ENCODE results near the gene GNG13.
"Not testable (repeated sequence)": the region's sequence is repeated elsewhere in the genome, so short reads cannot be mapped to it uniquely, and the experiment has no call there.

Gene GNG13

GRCh38 chr16:828891-829290 is 28.4 kb upstream of the GNG13 start:
- no peak overlapping the region for H3K27ac ChIP-seq (ENCODE audit: low read depth, low read length)

DNA sequence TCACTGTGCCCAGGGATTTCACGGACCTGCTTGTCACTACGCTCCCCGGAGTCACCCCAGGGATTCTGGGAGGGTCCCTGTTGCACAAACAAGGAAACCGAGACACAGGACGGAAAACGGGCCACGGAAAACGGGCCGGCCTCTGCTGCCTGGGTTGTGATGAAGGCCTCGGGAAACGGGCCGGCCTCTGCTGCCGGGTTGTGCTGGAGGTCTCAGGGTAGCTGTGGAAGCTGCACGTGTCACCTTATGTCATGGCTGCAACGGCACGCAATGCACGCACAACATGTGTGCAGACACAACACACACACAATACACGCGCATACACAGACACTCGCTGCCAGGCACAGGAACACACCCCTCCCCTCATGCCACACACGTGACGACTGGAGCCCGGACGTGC is 27.0 kb upstream of the GNG13 start:
- Histone ChIP-seq H3K9ac (ENCODE audit: low read length) (no peak overlapping the region), H3K27ac (ENCODE audit: low read depth, low read length) (no peak overlapping the region), H3K27me3 (ENCODE audit: control insufficient read depth, insufficient read depth, low read length) (peaks cover 3% of the 10 kb centered on the region), H3K4me3 (ENCODE audit: low read length) (no peak overlapping the region), H3K36me3 (ENCODE audit: control insufficient read depth, insufficient read depth, low read length) (no peaks in the 10 kb centered on the region), H3K4me1 (ENCODE audit: control insufficient read depth, insufficient read depth, low read length) (no peaks in the 10 kb centered on the region)

More at GRCh38 chr16:828891-829290, 28.4 kb upstream of the GNG13 start:
- peaks cover 3% of the 10 kb centered on the region for H3K27me3 ChIP-seq (ENCODE audit: control insufficient read depth, insufficient read depth, low read length)
- no peak overlapping the region for H3K9ac ChIP-seq (ENCODE audit: low read length)
- no peaks in the 10 kb centered on the region for H3K36me3 ChIP-seq (ENCODE audit: control insufficient read depth, insufficient read depth, low read length)
- no peaks in the 10 kb centered on the region for H3K4me1 ChIP-seq (ENCODE audit: control insufficient read depth, insufficient read depth, low read length)
- no peak overlapping the region for H3K4me3 ChIP-seq (ENCODE audit: low read length)

GRCh38 chr16:825341-826061 is 25.0 kb upstream of the GNG13 start:
- Histone ChIP-seq H3K4me3 (ENCODE audit: low read length) (no peak overlapping the region), H3K27ac (ENCODE audit: low read depth, low read length) (no peak overlapping the region), H3K9ac (ENCODE audit: low read length) (no peak overlapping the region), H3K4me1 (ENCODE audit: control insufficient read depth, insufficient read depth, low read length) (no peaks in the 10 kb centered on the region), H3K36me3 (ENCODE audit: control insufficient read depth, insufficient read depth, low read length) (no peaks in the 10 kb centered on the region), H3K27me3 (ENCODE audit: control insufficient read depth, insufficient read depth, low read length) (peaks cover 3% of the 10 kb centered on the region)

DNA sequence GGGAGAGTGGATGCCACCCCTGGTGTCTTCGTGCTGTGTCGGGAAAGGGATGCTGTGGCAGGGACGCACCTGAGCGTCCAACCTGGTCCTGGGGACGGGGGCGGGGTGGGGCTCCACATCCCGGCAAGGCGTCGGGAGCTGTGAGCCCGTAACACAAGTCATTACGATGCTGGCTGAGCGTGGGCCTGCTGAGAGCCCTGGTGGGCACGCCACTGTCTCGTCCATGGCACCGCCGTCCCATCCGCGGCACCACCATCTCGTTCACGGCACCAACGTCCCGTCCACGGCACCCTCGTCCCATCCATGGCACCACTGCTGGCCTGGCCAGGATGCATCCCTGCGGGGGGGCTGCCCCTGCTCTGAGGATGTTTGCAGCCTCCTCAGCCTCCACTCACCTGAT is 24.1 kb upstream of the GNG13 start:
- no peaks in the 10 kb centered on the region for H3K4me1 ChIP-seq (ENCODE audit: control insufficient read depth, insufficient read depth, low read length)
- H3K9ac ChIP-seq (ENCODE audit: low read length), result no peak overlapping the region
- no peak overlapping the region for H3K27ac ChIP-seq (ENCODE audit: low read depth, low read length)
- no peak overlapping the region for H3K4me3 ChIP-seq (ENCODE audit: low read length)
- H3K36me3 ChIP-seq (ENCODE audit: control insufficient read depth, insufficient read depth, low read length), result no peaks in the 10 kb centered on the region
- H3K27me3 ChIP-seq (ENCODE audit: control insufficient read depth, insufficient read depth, low read length), result peaks cover 3% of the 10 kb centered on the region

DNA sequence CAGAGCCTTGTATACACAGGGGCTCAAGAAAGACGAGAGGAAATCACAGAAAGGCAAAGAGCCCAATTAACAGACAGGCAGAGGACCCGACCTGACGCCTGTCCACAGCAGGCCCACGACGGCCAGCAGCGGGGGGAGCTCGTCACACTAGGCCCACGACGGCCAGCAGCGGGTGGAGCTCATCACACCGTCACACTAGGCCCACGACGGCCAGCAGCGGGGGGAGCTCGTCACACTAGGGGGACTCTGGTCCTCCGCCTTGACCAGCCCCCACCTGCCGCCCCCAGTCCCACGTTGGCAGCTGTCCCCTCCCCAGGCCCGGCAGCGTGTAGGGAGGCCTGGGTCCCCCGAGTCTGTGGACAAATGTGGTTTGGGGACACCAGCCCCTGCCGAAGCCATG is 23.7 kb upstream of the GNG13 start:
- Histone ChIP-seq H3K4me3 (ENCODE audit: low read length) (no peak overlapping the region), H3K9ac (ENCODE audit: low read length) (no peak overlapping the region), H3K27ac (ENCODE audit: low read depth, low read length) (no peak overlapping the region), H3K4me1 (ENCODE audit: control insufficient read depth, insufficient read depth, low read length) (no peaks in the 10 kb centered on the region), H3K27me3 (ENCODE audit: control insufficient read depth, insufficient read depth, low read length) (peaks cover 3% of the 10 kb centered on the region), H3K36me3 (ENCODE audit: control insufficient read depth, insufficient read depth, low read length) (no peaks in the 10 kb centered on the region)

DNA sequence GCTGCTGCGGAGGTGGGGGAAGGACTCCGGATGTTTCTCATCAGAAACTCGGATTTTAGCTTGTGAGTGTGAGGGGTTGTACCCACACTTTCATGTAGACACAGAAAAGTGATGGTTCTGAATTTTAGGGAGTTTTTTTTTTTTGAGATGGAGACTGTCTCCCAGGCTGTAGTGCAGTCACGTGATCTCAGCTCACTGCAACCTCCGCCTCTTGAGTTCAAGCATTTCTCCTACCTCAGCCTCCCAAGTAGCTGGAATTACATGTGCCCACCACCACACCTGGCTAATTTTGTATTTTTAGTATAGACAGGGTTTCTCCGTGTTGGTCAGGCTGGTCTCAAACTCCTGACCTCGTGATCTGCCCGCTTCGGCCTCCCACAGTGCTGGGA is 22.4 kb upstream of the GNG13 start:
- Histone ChIP-seq H3K9ac (ENCODE audit: low read length) (no peak overlapping the region), H3K36me3 (ENCODE audit: control insufficient read depth, insufficient read depth, low read length) (no peaks in the 10 kb centered on the region), H3K27me3 (ENCODE audit: control insufficient read depth, insufficient read depth, low read length) (peaks cover 3% of the 10 kb centered on the region), H3K27ac (ENCODE audit: low read depth, low read length) (no peak overlapping the region), H3K4me1 (ENCODE audit: control insufficient read depth, insufficient read depth, low read length) (no peaks in the 10 kb centered on the region), H3K4me3 (ENCODE audit: low read length) (no peak overlapping the region)

DNA sequence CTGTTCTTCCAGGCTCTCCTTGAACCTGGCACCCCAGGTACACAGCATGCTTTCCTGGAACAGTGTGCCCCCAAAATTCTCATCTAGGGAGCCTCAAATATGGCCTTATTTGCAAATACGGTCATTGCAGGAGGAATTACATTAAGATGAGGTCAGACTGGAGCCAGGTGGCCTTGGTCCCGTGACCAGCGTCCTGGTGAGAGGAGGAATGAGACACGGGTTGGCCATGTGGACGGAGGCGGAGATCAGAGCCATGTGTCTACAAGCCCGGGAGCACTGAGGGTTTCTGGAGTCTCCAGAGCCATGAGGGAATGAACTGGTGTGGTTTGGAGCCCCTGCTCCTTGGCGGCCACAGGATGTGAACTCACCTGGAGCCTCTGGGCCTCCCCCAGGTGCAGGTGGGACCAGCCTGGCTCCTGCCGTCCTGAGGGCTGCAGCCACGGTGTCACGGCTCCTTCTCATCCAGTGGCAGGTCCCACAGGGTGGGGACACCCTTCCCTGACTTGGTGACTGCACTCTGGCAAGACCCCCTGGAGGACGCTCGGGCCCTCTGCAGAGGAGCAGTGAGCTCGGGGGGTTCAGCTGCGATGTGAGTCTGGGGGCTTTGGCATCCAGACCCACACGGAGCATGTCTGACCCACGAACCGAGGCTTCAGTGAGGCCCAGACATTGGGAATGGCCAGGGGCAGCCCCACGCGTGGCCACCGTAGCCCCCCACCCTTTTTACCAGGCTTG is 21.8 kb upstream of the GNG13 start:
- no peak overlapping the region for H3K9ac ChIP-seq (ENCODE audit: low read length)
- H3K36me3 ChIP-seq (ENCODE audit: control insufficient read depth, insufficient read depth, low read length), result no peaks in the 10 kb centered on the region
- no peak overlapping the region for H3K4me3 ChIP-seq (ENCODE audit: low read length)
- H3K27ac ChIP-seq (ENCODE audit: low read depth, low read length), result no peak overlapping the region
- no peaks in the 10 kb centered on the region for H3K4me1 ChIP-seq (ENCODE audit: control insufficient read depth, insufficient read depth, low read length)
- peaks cover 3% of the 10 kb centered on the region for H3K27me3 ChIP-seq (ENCODE audit: control insufficient read depth, insufficient read depth, low read length)

GRCh38 chr16:821751-822150 is 21.2 kb upstream of the GNG13 start:
- Histone ChIP-seq H3K4me3 (ENCODE audit: low read length) (no peak overlapping the region), H3K27ac (ENCODE audit: low read depth, low read length) (no peak overlapping the region), H3K9ac (ENCODE audit: low read length) (no peak overlapping the region), H3K36me3 (ENCODE audit: control insufficient read depth, insufficient read depth, low read length) (no peaks in the 10 kb centered on the region), H3K27me3 (ENCODE audit: control insufficient read depth, insufficient read depth, low read length) (no peaks in the 10 kb centered on the region), H3K4me1 (ENCODE audit: control insufficient read depth, insufficient read depth, low read length) (no peaks in the 10 kb centered on the region)

DNA sequence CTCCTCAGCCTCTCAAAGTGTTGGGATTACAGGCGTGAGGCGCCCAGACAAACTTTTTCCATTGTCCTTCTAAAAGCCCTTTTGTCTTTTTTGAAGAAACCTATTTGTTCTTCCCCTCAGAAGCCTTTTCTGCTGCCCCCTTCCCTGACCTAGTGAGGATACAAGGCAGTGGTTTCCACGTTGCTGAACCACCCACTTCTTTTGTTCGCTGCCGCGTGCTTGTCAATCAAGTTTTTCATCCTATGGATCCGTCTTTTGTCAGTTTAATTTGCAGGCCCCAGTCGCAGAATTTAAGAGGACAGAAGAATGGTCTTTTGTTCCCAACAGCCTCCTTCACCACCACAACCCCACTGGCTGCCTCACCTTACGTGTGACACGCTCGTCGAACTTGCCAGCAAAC is 20.2 kb upstream of the GNG13 start:
- Histone ChIP-seq H3K4me3 (ENCODE audit: low read length) (no peak overlapping the region), H3K36me3 (ENCODE audit: control insufficient read depth, insufficient read depth, low read length) (no peaks in the 10 kb centered on the region), H3K27me3 (ENCODE audit: control insufficient read depth, insufficient read depth, low read length) (no peaks in the 10 kb centered on the region), H3K4me1 (ENCODE audit: control insufficient read depth, insufficient read depth, low read length) (no peaks in the 10 kb centered on the region), H3K27ac (ENCODE audit: low read depth, low read length) (no peak overlapping the region), H3K9ac (ENCODE audit: low read length) (no peak overlapping the region)

DNA sequence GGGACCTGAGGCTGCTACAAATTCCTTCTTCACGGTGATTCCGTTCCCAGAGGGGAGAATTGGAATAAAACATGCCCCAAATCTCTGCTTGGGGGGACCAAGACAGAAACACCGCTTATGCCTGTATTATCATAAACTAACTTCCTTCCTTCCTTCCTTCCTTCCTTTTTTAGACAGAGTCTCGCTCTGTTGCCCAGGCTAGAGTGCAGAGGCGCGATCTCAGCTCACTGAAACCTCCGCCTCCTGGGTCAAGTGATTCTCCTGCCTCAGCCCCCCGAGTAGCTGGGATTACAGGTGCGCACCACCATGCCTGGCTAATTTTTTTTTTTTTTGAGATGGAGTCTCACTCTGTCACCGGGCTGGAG is 19.5 kb upstream of the GNG13 start:
- H3K27me3 ChIP-seq (ENCODE audit: control insufficient read depth, insufficient read depth, low read length), result not testable (repeated sequence)

GRCh38 chr16:819336-820043 is 19.0 kb upstream of the GNG13 start:
- H3K4me1 ChIP-seq (ENCODE audit: control insufficient read depth, insufficient read depth, low read length), result no peaks in the 10 kb centered on the region
- H3K36me3 ChIP-seq (ENCODE audit: control insufficient read depth, insufficient read depth, low read length), result no peaks in the 10 kb centered on the region
- H3K9ac ChIP-seq (ENCODE audit: low read length), result no peak overlapping the region
- H3K27ac ChIP-seq (ENCODE audit: low read depth, low read length), result no peak overlapping the region
- no peak overlapping the region for H3K4me3 ChIP-seq (ENCODE audit: low read length)
- no peaks in the 10 kb centered on the region for H3K27me3 ChIP-seq (ENCODE audit: control insufficient read depth, insufficient read depth, low read length)

More for the DNA sequence above, 19.5 kb upstream of the GNG13 start:
- not testable (repeated sequence) for H3K9ac ChIP-seq (ENCODE audit: low read length); H3K4me1 ChIP-seq (ENCODE audit: control insufficient read depth, insufficient read depth, low read length); H3K4me3 ChIP-seq (ENCODE audit: low read length); H3K27ac ChIP-seq (ENCODE audit: low read depth, low read length); H3K36me3 ChIP-seq (ENCODE audit: control insufficient read depth, insufficient read depth, low read length)

GRCh38 chr16:818592-818991 is 18.1 kb upstream of the GNG13 start:
- no peak overlapping the region for H3K4me3 ChIP-seq (ENCODE audit: low read length)
- no peak overlapping the region for H3K9ac ChIP-seq (ENCODE audit: low read length)
- H3K36me3 ChIP-seq (ENCODE audit: control insufficient read depth, insufficient read depth, low read length), result no peaks in the 10 kb centered on the region
- H3K27ac ChIP-seq (ENCODE audit: low read depth, low read length), result no peak overlapping the region
- no peaks in the 10 kb centered on the region for H3K4me1 ChIP-seq (ENCODE audit: control insufficient read depth, insufficient read depth, low read length)
- H3K27me3 ChIP-seq (ENCODE audit: control insufficient read depth, insufficient read depth, low read length), result no peaks in the 10 kb centered on the region
